ENCODE results near the gene SPATA32. TPM values are rescaled to one million over a fixed set of nuclear protein-coding genes. Genes with fewer than 3 reads are reported as not detected.

SPATA32 gene
- total RNA-seq, 1 experiment from 2014 or later = 0.48 TPM

GRCh38 chr17:45246338-45246737, 15.6 kb downstream of the SPATA32 start:
- POLR2A ChIA-PET (ENCODE audit: unreplicated experiment) = no interaction called here

GRCh38 chr17:45244725-45245656, 16.9 kb downstream of the SPATA32 start:
- CTCF ChIA-PET = no interaction called here
- intact Hi-C loops (cut with micrococcal nuclease; ENCODE audit: unreplicated experiment) = no loop called here
- no TSS peak for BruUV-seq (replicated peaks)

More at GRCh38 chr17:45246338-45246737, 15.6 kb downstream of the SPATA32 start:
- Histone ChIP-seq H2AFZ (no peak overlapping the region), H3K4me3 (peak overlapping the region; percentile 96), H3F3A (ENCODE audit: insufficient read depth, low read depth) (no peaks in the 10 kb centered on the region; the same call in 1 of the 2 replicates), H3K36me3 (ENCODE audit: low read depth) (no peaks in the 10 kb centered on the region), H3K4me1 (replicated peaks; ENCODE audit: insufficient read depth) (peaks cover 14% of the 10 kb centered on the region), H3K9me3 (ENCODE audit: insufficient read depth, low read depth) (no peaks in the 10 kb centered on the region), H3K4me2 (peak overlapping the region; percentile 99), H4K20me1 (ENCODE audit: insufficient read depth) (no peaks in the 10 kb centered on the region), H3K79me2 (ENCODE audit: low read depth) (peaks cover 14% of the 10 kb centered on the region), H3K27ac (no peak overlapping the region), H3K9me2 (ENCODE audit: insufficient read depth) (no peaks in the 10 kb centered on the region), H3K27me3 (ENCODE audit: insufficient read depth, low read depth) (no peaks in the 10 kb centered on the region)
- intact Hi-C loops (cut with micrococcal nuclease; ENCODE audit: unreplicated experiment) = no loop called here
- TF ChIP-seq EZH2 (IDR thresholded peaks at IDR 0.05; ENCODE audit: low read depth) = no peak
- BruUV-seq (replicated peaks) = no TSS peak
- no peak for DNase-seq
- CTCF ChIA-PET = interaction anchor here (0.6 to 0.9 kb wide), 2 partner anchors 142 to 231 kb away, joined by 3 to 6 read pairs; no protein-coding TSS in a partner anchor

GRCh38 chr17:45243750-45244149, 18.1 kb downstream of the SPATA32 start:
- no peaks in the 10 kb centered on the region; the same call in 1 of the 2 replicates for H3F3A ChIP-seq (ENCODE audit: insufficient read depth, low read depth)
- intact Hi-C loops (cut with micrococcal nuclease; ENCODE audit: unreplicated experiment) = no loop called here
- H3K9me2 ChIP-seq (ENCODE audit: insufficient read depth) = no peaks in the 10 kb centered on the region
- no peaks in the 10 kb centered on the region for H4K20me1 ChIP-seq (ENCODE audit: insufficient read depth)
- no peak overlapping the region for H2AFZ ChIP-seq
- TF ChIP-seq EZH2 (IDR thresholded peaks at IDR 0.05; ENCODE audit: low read depth) (no peak), CTCF (conservative IDR thresholded peaks at IDR 0.05) (no peak)
- BruUV-seq (replicated peaks) = no TSS peak
- ChIA-PET POLR2A (ENCODE audit: unreplicated experiment) (no interaction called here), CTCF (no interaction called here)
- no peak overlapping the region for H3K27ac ChIP-seq
- no peak for DNase-seq
- no peaks in the 10 kb centered on the region for H3K36me3 ChIP-seq (ENCODE audit: low read depth)
- H3K27me3 ChIP-seq (ENCODE audit: insufficient read depth, low read depth) = no peaks in the 10 kb centered on the region
- no peak overlapping the region for H3K4me3 ChIP-seq
- no peaks in the 10 kb centered on the region for H3K9me3 ChIP-seq (ENCODE audit: insufficient read depth, low read depth)
- no peak overlapping the region for H3K4me2 ChIP-seq
- H3K79me2 ChIP-seq (ENCODE audit: low read depth) = peaks cover 4% of the 10 kb centered on the region
- H3K4me1 ChIP-seq (replicated peaks; ENCODE audit: insufficient read depth) = peaks cover 9% of the 10 kb centered on the region

More at GRCh38 chr17:45244725-45245656, 16.9 kb downstream of the SPATA32 start:
- no peaks in the 10 kb centered on the region for H3K9me2 ChIP-seq (ENCODE audit: insufficient read depth)
- H3K4me2 ChIP-seq = no peak overlapping the region
- no peak overlapping the region for H3K27ac ChIP-seq
- DNase-seq = no peak
- H3K79me2 ChIP-seq (ENCODE audit: low read depth) = peaks cover 14% of the 10 kb centered on the region
- no peak overlapping the region for H3K4me3 ChIP-seq
- TF ChIP-seq CTCF (conservative IDR thresholded peaks at IDR 0.05) (no peak), EZH2 (IDR thresholded peaks at IDR 0.05; ENCODE audit: low read depth) (no peak)
- no peaks in the 10 kb centered on the region for H4K20me1 ChIP-seq (ENCODE audit: insufficient read depth)
- H3K9me3 ChIP-seq (ENCODE audit: insufficient read depth, low read depth) = no peaks in the 10 kb centered on the region
- H2AFZ ChIP-seq = no peak overlapping the region
- no peaks in the 10 kb centered on the region for H3K36me3 ChIP-seq (ENCODE audit: low read depth)
- H3F3A ChIP-seq (ENCODE audit: insufficient read depth, low read depth) = no peaks in the 10 kb centered on the region; the same call in 1 of the 2 replicates
- peaks cover 14% of the 10 kb centered on the region for H3K4me1 ChIP-seq (replicated peaks; ENCODE audit: insufficient read depth)
- H3K27me3 ChIP-seq (ENCODE audit: insufficient read depth, low read depth) = no peaks in the 10 kb centered on the region
- POLR2A ChIA-PET (ENCODE audit: unreplicated experiment) = no interaction called here

Measured in PC-9 (cell line).